GM18907 (cell line): ENCODE data around the gene DEPDC1B.
A peak's percentile ranks its signal among the peaks of the same experiment; 100 is the strongest.
"Not testable (repeated sequence)": the region's sequence is repeated elsewhere in the genome, so short reads cannot be mapped to it uniquely, and the experiment has no call there.

ENCODE experiments used
- ATAC-seq: cut with Tn5 transposase; IDR thresholded peaks from one replicate; pipeline ENCODE4 v1.9.1; 2021; ENCODE audit warnings: mild to moderate bottlenecking, moderate library complexity; ENCODE audit not compliant: unreplicated experiment

DEPDC1B gene

GRCh38 chr5:60700416-60700757, 421 bp upstream of the DEPDC1B start:
- peak; percentile 26 for ATAC-seq

- no peak for ATAC-seq
These were observed 718 bp downstream of the DEPDC1B start for GRCh38 chr5:60699288-60699608.

- no peak for ATAC-seq
These were observed 1.6 kb downstream of the DEPDC1B start for GRCh38 chr5:60698336-60698735.

GRCh38 chr5:60690326-60690725, 9.6 kb downstream of the DEPDC1B start:
- no peak for ATAC-seq

GRCh38 chr5:60688980-60689379, 11.0 kb downstream of the DEPDC1B start:
- no peak for ATAC-seq

GRCh38 chr5:60687927-60688720, 11.8 kb downstream of the DEPDC1B start:
- peak; percentile 95 for ATAC-seq

GRCh38 chr5:60686157-60686556, 13.8 kb downstream of the DEPDC1B start:
- no peak for ATAC-seq

- no peak for ATAC-seq
These were observed 14.3 kb downstream of the DEPDC1B start for GRCh38 chr5:60685700-60686099.

- no peak for ATAC-seq
These were observed 14.9 kb downstream of the DEPDC1B start for GRCh38 chr5:60685028-60685427.

- ATAC-seq, result not testable (repeated sequence)
These were observed 18.0 kb downstream of the DEPDC1B start for GRCh38 chr5:60682007-60682406.

- ATAC-seq, result no peak
These were observed 20.1 kb downstream of the DEPDC1B start for GRCh38 chr5:60679816-60680215.

- ATAC-seq, result peak; percentile 67
These were observed 21.9 kb downstream of the DEPDC1B start for GRCh38 chr5:60677850-60678664.

- no peak for ATAC-seq
These were observed 24.7 kb downstream of the DEPDC1B start for GRCh38 chr5:60675286-60675685.

GRCh38 chr5:60674251-60675069, 25.5 kb downstream of the DEPDC1B start:
- no peak for ATAC-seq

- ATAC-seq, result no peak
These were observed 26.6 kb downstream of the DEPDC1B start for GRCh38 chr5:60673334-60673733.

GRCh38 chr5:60672693-60673264, 27.2 kb downstream of the DEPDC1B start:
- ATAC-seq, result no peak

GRCh38 chr5:60671899-60672692, 27.9 kb downstream of the DEPDC1B start:
- ATAC-seq, result no peak

GRCh38 chr5:60670749-60671148, 29.2 kb downstream of the DEPDC1B start:
- no peak for ATAC-seq

- no peak for ATAC-seq
These were observed 31.2 kb downstream of the DEPDC1B start for GRCh38 chr5:60668686-60669304.
